ENCODE data around the gene ITIH1.
"Not testable (repeated sequence)": the region's sequence is repeated elsewhere in the genome, so short reads cannot be mapped to it uniquely, and the experiment has no call there.

ITIH1 gene

GRCh38 chr3:52775877-52776276 is 1.5 kb upstream of the ITIH1 start:
- DNase-seq = no peak

- DNase-seq = not testable (repeated sequence)
Observed at GRCh38 chr3:52776486-52776885, 913 bp upstream of the ITIH1 start.

- no peak for DNase-seq
Observed at GRCh38 chr3:52777959-52778805, 783 bp downstream of the ITIH1 start.

GRCh38 chr3:52779011-52779836 is 1.8 kb downstream of the ITIH1 start:
- no peak for DNase-seq

- no peak for DNase-seq
Observed at GRCh38 chr3:52779837-52780585, 2.6 kb downstream of the ITIH1 start.

GRCh38 chr3:52781741-52782140 is 4.3 kb downstream of the ITIH1 start:
- no peak for DNase-seq

- DNase-seq = no peak
Observed at GRCh38 chr3:52782412-52783210, 5.2 kb downstream of the ITIH1 start.

GRCh38 chr3:52783211-52783555 is 5.8 kb downstream of the ITIH1 start:
- DNase-seq = no peak

- no peak for DNase-seq
Observed at GRCh38 chr3:52784021-52784621, 6.7 kb downstream of the ITIH1 start.

GRCh38 chr3:52784931-52785590 is 7.7 kb downstream of the ITIH1 start:
- no peak for DNase-seq

GRCh38 chr3:52786330-52787215 is 9.2 kb downstream of the ITIH1 start:
- no peak for DNase-seq

- no peak for DNase-seq
Observed at GRCh38 chr3:52787246-52787645, 9.8 kb downstream of the ITIH1 start.

- no peak for DNase-seq
Observed at GRCh38 chr3:52787672-52788625, 10.6 kb downstream of the ITIH1 start.

GRCh38 chr3:52788890-52789745 is 11.7 kb downstream of the ITIH1 start:
- no peak for DNase-seq

- no peak for DNase-seq
Observed at GRCh38 chr3:52789746-52790040, 12.3 kb downstream of the ITIH1 start.

- no peak for DNase-seq
Observed at GRCh38 chr3:52790337-52790736, 12.9 kb downstream of the ITIH1 start.

- no peak for DNase-seq
Observed at GRCh38 chr3:52790741-52791140, 13.3 kb downstream of the ITIH1 start.

GRCh38 chr3:52791366-52791765 is 14.0 kb downstream of the ITIH1 start:
- no peak for DNase-seq

GRCh38 chr3:52791928-52792327 is 14.5 kb downstream of the ITIH1 start:
- DNase-seq = no peak
